Astrocyte (in vitro differentiated cells and primary cell): ENCODE results near the gene IL25.

Experiments
- EZH2 ChIP-seq: IDR thresholded peaks from 2 replicates; pipeline ENCODE4 v1.6.1; 2012; ENCODE audit warnings: mild to moderate bottlenecking, low read length, inconsistent platforms; ENCODE audit not compliant: insufficient read depth
- TF ChIP-seq, protein P1 (sequence below): IDR thresholded peaks from 2 replicates; pipeline ENCODE4 v1.5.1; 2011; ENCODE audit warnings: low read depth, mild to moderate bottlenecking, inconsistent platforms, low read length, moderate library complexity; ENCODE audit not compliant: insufficient read depth

GRCh38 chr14:23404331-23404900 lies 31.8 kb downstream of the IL25 start:
- TF ChIP-seq, protein P1, sequence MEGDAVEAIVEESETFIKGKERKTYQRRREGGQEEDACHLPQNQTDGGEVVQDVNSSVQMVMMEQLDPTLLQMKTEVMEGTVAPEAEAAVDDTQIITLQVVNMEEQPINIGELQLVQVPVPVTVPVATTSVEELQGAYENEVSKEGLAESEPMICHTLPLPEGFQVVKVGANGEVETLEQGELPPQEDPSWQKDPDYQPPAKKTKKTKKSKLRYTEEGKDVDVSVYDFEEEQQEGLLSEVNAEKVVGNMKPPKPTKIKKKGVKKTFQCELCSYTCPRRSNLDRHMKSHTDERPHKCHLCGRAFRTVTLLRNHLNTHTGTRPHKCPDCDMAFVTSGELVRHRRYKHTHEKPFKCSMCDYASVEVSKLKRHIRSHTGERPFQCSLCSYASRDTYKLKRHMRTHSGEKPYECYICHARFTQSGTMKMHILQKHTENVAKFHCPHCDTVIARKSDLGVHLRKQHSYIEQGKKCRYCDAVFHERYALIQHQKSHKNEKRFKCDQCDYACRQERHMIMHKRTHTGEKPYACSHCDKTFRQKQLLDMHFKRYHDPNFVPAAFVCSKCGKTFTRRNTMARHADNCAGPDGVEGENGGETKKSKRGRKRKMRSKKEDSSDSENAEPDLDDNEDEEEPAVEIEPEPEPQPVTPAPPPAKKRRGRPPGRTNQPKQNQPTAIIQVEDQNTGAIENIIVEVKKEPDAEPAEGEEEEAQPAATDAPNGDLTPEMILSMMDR, result no peak
- no peak for TF ChIP-seq EZH2
